CD14-positive monocyte (primary cell): ENCODE data around the gene CADM1. TPM values are rescaled to one million over a fixed set of nuclear protein-coding genes. Genes with fewer than 3 reads are reported as not detected.

ENCODE experiments used
- DNase-seq, 3 donors: peaks; one replicate each; pipeline ENCODE4 v3.0.0-alpha.2; 2011 to 2022
- H2AFZ ChIP-seq: 2 replicates; pipeline ENCODE4 v1.6.0; 2012; ENCODE audit warnings: mild to moderate bottlenecking, low read depth, low read length, inconsistent platforms; ENCODE audit not compliant: insufficient read depth, poor library complexity, severe bottlenecking
- H3K27ac ChIP-seq, 2 donors: 1 replicate in 1 of 2; 2 replicates in 1 of 2; pipeline ENCODE4 v1.5.1; 2012 to 2013; ENCODE audit warnings: low read length in 2 of 2, control low read depth in 1 of 2, inconsistent platforms in 1 of 2, low read depth in 1 of 2, mild to moderate bottlenecking in 1 of 2
- H3K27me3 ChIP-seq, 2 donors: one replicate each; pipeline versions ENCODE4 v1.6.0 to v1.6.1; 2011 to 2013; ENCODE audit warnings: low read length in 2 of 2; ENCODE audit not compliant: control insufficient read depth in 2 of 2, insufficient read depth in 2 of 2
- H3K36me3 ChIP-seq, 2 donors: replicated peaks in 1 of 2; 1 replicate in 1 of 2; 2 replicates in 1 of 2; pipeline versions ENCODE4 v1.5.1 to v1.6.1; 2012 to 2013; ENCODE audit warnings: low read length in 2 of 2, control low read depth in 1 of 2, inconsistent platforms in 1 of 2, mild to moderate bottlenecking in 1 of 2; ENCODE audit not compliant: insufficient read depth in 2 of 2, control insufficient read depth in 1 of 2
- H3K4me1 ChIP-seq, 2 donors: 1 replicate in 1 of 2; 2 replicates in 1 of 2; pipeline versions ENCODE4 v1.5.1 to v1.6.1; 2012 to 2013; ENCODE audit warnings: low read length in 2 of 2, control low read depth in 1 of 2, inconsistent platforms in 1 of 2, mild to moderate bottlenecking in 1 of 2, moderate library complexity in 1 of 2; ENCODE audit not compliant: insufficient read depth in 2 of 2, control insufficient read depth in 1 of 2
- H3K4me2 ChIP-seq: replicated peaks from 2 replicates; pipeline ENCODE3; 2012; ENCODE audit warnings: low read length, moderate library complexity, mild to moderate bottlenecking; ENCODE audit not compliant: poor library complexity, severe bottlenecking; ENCODE audit errors: extremely low read depth
- H3K4me3 ChIP-seq, 3 experiments: fragments of 200-600 bp in 1 of 3; sonication (generic) in 1 of 3; replicated peaks in 1 of 3; 1 replicate in 2 of 3; 2 replicates in 1 of 3; pipeline ENCODE4 v1.5.1; 2011 to 2013; ENCODE audit warnings: low read length in 3 of 3, mild to moderate bottlenecking in 3 of 3, control low read depth in 2 of 3, low read depth in 2 of 3, inconsistent platforms in 1 of 3, moderate library complexity in 1 of 3
- H3K79me2 ChIP-seq: 2 replicates; pipeline ENCODE4 v1.6.0; 2012; ENCODE audit warnings: mild to moderate bottlenecking, control low read depth, inconsistent platforms, low read length, moderate library complexity; ENCODE audit not compliant: insufficient read depth
- H3K9ac ChIP-seq: 2 replicates; pipeline ENCODE4 v1.6.0; 2017; ENCODE audit warnings: low read length, mild to moderate bottlenecking; ENCODE audit not compliant: insufficient read depth, poor library complexity, severe bottlenecking
- H3K9me3 ChIP-seq, 2 donors: replicated peaks in 1 of 2; 1 replicate in 1 of 2; 2 replicates in 1 of 2; pipeline versions ENCODE4 v1.5.1 to v1.6.1; 2012 to 2013; ENCODE audit warnings: low read length in 2 of 2, control low read depth in 1 of 2; ENCODE audit not compliant: control insufficient read depth in 1 of 2, insufficient read depth in 1 of 2
- H4K20me1 ChIP-seq: 2 replicates; pipeline ENCODE4 v1.6.0; 2012; ENCODE audit warnings: mild to moderate bottlenecking, low read length, control low read depth, moderate library complexity; ENCODE audit not compliant: insufficient read depth
- H3K27ac Mint-ChIP-seq, 7 donors: one replicate each; pipeline ENCODE4 v1.8.0; 2020; ENCODE audit warnings: mild to moderate bottlenecking in 7 of 7, mixed read lengths in 7 of 7, moderate library complexity in 6 of 7, inconsistent platforms in 2 of 7
- H3K27me3 Mint-ChIP-seq, 3 donors: one replicate each; pipeline ENCODE4 v1.8.0; 2021 to 2022; ENCODE audit warnings: low read depth in 3 of 3, mild to moderate bottlenecking in 3 of 3, mixed read lengths in 3 of 3, moderate library complexity in 3 of 3, inconsistent platforms in 1 of 3
- H3K36me3 Mint-ChIP-seq, 2 donors: one replicate each; pipeline ENCODE4 v1.8.0; 2020; ENCODE audit warnings: mixed read lengths in 2 of 2, inconsistent platforms in 1 of 2, mild to moderate bottlenecking in 1 of 2
- H3K4me1 Mint-ChIP-seq: one replicate; pipeline ENCODE4 v1.8.0; 2020; ENCODE audit warnings: mild to moderate bottlenecking, mixed read lengths
- H3K4me3 Mint-ChIP-seq, 2 donors: one replicate each; pipeline ENCODE4 v1.8.0; 2020; ENCODE audit warnings: mild to moderate bottlenecking in 2 of 2, mixed read lengths in 2 of 2, moderate library complexity in 1 of 2
- H3K9me3 Mint-ChIP-seq, 7 donors: one replicate each; pipeline ENCODE4 v1.8.0; 2020 to 2022; ENCODE audit warnings: mixed read lengths in 7 of 7, mild to moderate bottlenecking in 6 of 7, moderate library complexity in 6 of 7, inconsistent platforms in 2 of 7
- WGBS: methylation state at CpG from one replicate; pipeline ENCODE4 v1.1.5; 2013; ENCODE audit warnings: missing lambda C conversion rate; ENCODE audit not compliant: insufficient coverage; 5-methylcytosine and 5-hydroxymethylcytosine counted together
- intact Hi-C, 2 donors: fragments of 100-400 bp; cut with micrococcal nuclease; formaldehyde crosslinking; loops; one replicate each; pipeline versions ENCODE4 v1.15.0 to v1.15.1; 2023
- polyA plus RNA-seq, 3 donors: library from polyadenylated mRNA; depleted of rRNA in 1 of 3; unstranded in 2 of 3; stranded (reverse) in 1 of 3; fragments of 300-500 nt in 2 of 3; fragments of >200 nt in 1 of 3; fragmentation: Illumina TruSeq in 2 of 3; gene quantifications; 1 replicate in 2 of 3; 2 replicates in 1 of 3; pipeline ENCODE4 v1.2.3, GENCODE V29; 2012 to 2021
- TF ChIP-seq, protein P1 (sequence below): fragments of 200-600 bp; IDR thresholded peaks from one replicate; pipeline ENCODE4 v1.8.0; 2022; ENCODE audit warnings: antibody characterized with exemption, mild to moderate bottlenecking

The CADM1 gene
- polyA plus RNA-seq, 3 donors = not detected

DNA sequence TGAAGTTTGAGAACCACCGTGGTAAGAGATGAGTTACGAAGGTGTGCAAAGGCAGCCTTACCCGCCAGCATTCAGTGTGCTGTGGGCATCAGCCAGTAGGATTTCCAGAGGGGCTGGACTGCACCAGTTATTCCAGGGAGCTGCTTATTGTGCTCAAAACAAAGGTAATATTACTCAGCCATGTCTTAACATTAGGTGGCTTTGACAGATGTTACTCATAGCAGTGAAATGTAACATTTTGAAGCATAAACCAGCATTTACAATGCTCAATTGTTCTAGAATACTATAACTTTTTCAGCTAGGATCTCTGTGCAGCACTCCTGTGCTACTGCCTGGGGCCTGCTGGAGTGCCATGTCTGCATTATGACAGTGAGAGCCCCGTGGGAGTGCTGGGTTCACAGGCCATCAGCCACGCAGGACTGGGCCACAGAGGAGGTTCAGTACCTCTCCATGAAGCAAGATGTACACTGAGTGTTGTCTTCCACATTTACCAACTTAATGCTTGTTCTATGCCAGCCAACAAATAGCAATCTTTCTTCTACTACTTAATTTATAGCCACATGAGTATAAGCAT lies 238.1 kb downstream of the CADM1 start:
- DNase-seq = no peak
- H3K9me3 ChIP-seq = no peaks in the 10 kb centered on the region
- peaks cover 0 to 3% (median 2%) of the 10 kb centered on the region in 3 donors for H3K27me3 Mint-ChIP-seq

DNA sequence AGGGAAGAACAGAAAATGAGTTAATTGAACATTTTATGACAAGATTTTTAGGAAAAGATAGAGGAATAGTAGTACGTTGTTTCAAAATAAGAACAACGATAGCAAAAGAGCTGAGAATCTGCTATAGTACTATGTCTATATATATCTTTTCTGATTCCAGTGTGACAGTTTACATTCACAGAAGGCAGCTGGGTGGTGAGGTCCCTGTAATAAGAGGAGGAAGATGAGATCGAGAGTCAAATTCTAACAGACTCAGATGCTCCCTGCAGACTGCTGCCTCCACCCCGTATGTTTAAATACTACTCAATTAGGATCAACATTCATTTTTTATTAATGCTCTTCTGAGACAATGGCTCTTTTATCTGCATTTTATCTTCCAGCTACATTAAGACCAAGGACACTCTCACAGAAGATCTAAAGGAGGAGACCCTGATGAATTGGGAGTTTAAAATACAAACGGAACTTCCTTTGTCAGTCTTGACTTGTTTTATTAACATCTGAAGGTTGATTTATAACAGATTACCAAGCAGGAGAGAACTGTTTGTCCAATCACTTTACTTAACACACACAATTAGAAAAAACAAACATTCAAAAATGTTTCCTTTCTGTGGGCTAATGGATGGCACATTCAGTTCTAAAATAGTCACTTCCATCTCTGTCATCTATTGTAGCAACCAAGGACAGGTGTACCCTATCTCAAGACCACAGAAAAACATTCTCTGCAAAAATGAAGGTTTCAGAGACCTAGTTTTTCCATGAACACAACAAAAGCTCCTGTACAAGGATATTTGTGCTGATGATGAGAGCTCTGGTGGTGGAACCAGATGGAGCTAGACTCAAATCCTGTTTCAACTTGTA lies 240.2 kb downstream of the CADM1 start:
- TF ChIP-seq, protein P1, sequence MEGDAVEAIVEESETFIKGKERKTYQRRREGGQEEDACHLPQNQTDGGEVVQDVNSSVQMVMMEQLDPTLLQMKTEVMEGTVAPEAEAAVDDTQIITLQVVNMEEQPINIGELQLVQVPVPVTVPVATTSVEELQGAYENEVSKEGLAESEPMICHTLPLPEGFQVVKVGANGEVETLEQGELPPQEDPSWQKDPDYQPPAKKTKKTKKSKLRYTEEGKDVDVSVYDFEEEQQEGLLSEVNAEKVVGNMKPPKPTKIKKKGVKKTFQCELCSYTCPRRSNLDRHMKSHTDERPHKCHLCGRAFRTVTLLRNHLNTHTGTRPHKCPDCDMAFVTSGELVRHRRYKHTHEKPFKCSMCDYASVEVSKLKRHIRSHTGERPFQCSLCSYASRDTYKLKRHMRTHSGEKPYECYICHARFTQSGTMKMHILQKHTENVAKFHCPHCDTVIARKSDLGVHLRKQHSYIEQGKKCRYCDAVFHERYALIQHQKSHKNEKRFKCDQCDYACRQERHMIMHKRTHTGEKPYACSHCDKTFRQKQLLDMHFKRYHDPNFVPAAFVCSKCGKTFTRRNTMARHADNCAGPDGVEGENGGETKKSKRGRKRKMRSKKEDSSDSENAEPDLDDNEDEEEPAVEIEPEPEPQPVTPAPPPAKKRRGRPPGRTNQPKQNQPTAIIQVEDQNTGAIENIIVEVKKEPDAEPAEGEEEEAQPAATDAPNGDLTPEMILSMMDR = no peak
- no peak overlapping the region for H2AFZ ChIP-seq
- no peaks in the 10 kb centered on the region for H3K4me1 Mint-ChIP-seq
- peaks cover 0 to 3% (median 0%) of the 10 kb centered on the region in 7 donors for H3K9me3 Mint-ChIP-seq
- no peak for DNase-seq
- H3K9me3 ChIP-seq = no peaks in the 10 kb centered on the region
- no peaks in the 10 kb centered on the region for H3K36me3 Mint-ChIP-seq
- H3K27ac ChIP-seq = no peak overlapping the region
- intact Hi-C loops = no loop called here
- H3K27me3 Mint-ChIP-seq = peaks cover 0 to 3% (median 1%) of the 10 kb centered on the region in 3 donors
- no peaks in the 10 kb centered on the region for H3K27me3 ChIP-seq
- no peak overlapping the region for H3K4me3 Mint-ChIP-seq
- no peak overlapping the region for H3K4me2 ChIP-seq
- no peak overlapping the region for H3K9ac ChIP-seq
- H3K27ac Mint-ChIP-seq = no peak overlapping the region
- no peaks in the 10 kb centered on the region for H3K36me3 ChIP-seq
- WGBS = no CpG with 5 or more reads among the region's 5 CpGs
- H4K20me1 ChIP-seq = no peaks in the 10 kb centered on the region
- no peaks in the 10 kb centered on the region for H3K4me1 ChIP-seq
- H3K79me2 ChIP-seq = no peaks in the 10 kb centered on the region
- H3K4me3 ChIP-seq = no peak overlapping the region

More for the DNA sequence above, 238.1 kb downstream of the CADM1 start:
- H3K79me2 ChIP-seq = no peaks in the 10 kb centered on the region
- Mint-ChIP-seq H3K36me3 (no peaks in the 10 kb centered on the region), H3K4me3 (no peak overlapping the region), H3K9me3 (peaks cover 0 to 3% (median 0%) of the 10 kb centered on the region in 7 donors), H3K4me1 (no peaks in the 10 kb centered on the region), H3K27ac (no peak overlapping the region)
- no peak overlapping the region for H3K4me3 ChIP-seq
- H4K20me1 ChIP-seq = no peaks in the 10 kb centered on the region
- H3K4me2 ChIP-seq = no peak overlapping the region
- H3K27me3 ChIP-seq = no peaks in the 10 kb centered on the region
- 83% methylated on average over 5 of the region's 5 CpGs for WGBS
- TF ChIP-seq, protein P1 = no peak
- H3K27ac ChIP-seq = no peak overlapping the region
- no peak overlapping the region for H3K9ac ChIP-seq
- intact Hi-C loops = no loop called here
- no peaks in the 10 kb centered on the region for H3K4me1 ChIP-seq
- no peaks in the 10 kb centered on the region for H3K36me3 ChIP-seq
- no peak overlapping the region for H2AFZ ChIP-seq
